Suppressor macrophage (primary cell): ENCODE data around the gene STAT3.
"Not testable (repeated sequence)": the region's sequence is repeated elsewhere in the genome, so short reads cannot be mapped to it uniquely, and the experiment has no call there.

Experiments used
- DNase-seq, 4 experiments: peaks; one replicate each; pipeline ENCODE4 v3.0.0-alpha.2; 2020 to 2022

Gene STAT3

DNA sequence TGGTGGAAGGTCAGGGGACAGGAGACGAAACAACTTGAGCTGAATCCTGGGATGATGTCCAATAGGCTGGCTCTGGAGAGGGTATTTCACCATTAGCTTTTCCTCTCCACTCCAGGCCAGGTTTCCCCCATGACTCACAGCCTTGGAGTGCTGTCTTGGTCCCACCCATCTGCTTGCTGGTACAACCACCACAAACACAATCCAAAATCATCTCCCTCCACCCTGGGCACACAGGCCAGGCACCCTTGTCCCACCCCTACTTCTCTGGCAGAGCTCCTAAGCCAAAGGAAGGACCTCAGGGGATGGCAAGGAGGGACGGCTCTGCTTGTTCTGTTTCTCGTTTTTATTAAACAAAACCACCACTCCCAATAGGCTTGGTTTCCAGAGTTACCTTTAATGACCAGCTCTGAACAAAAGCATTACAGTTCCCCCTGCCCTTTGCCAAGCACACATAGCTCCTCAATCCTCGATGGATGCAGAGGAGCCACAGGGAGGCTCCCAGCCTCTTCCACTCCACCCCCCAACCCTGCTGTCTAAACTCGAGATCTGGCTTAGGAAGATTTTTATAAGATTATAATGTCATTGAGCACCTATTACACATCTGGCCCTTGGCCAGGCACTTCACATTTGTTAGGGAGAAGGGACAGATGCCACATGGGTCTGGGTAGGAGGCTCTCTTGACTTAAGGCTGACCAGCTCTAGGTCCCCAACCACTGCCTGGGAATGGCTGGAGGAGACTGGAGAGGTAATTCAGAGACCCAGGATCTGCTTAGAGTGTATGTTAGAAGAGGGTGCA lies 21.5 kb upstream of the STAT3 start:
- DNase-seq, result no peak

DNA sequence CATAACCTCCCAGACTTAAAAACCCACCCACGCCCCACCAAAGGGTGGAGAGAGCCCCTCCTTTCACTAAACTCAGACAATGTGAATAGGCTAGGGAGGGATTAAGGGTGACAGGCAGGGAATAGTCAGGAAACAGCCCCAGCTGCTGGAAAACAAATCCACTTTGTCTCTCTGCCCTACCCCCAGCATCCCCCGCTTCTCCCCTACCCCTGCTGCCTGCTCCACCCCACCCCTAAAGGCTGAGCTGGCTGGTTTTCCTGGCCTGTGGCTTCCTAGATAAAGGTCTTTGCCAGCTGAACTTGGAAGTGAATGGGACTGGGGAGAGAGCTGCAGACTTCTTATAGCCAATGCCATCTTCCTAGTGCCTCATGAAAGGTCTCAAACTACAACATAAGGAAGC lies 19.8 kb upstream of the STAT3 start:
- no peak for DNase-seq

DNA sequence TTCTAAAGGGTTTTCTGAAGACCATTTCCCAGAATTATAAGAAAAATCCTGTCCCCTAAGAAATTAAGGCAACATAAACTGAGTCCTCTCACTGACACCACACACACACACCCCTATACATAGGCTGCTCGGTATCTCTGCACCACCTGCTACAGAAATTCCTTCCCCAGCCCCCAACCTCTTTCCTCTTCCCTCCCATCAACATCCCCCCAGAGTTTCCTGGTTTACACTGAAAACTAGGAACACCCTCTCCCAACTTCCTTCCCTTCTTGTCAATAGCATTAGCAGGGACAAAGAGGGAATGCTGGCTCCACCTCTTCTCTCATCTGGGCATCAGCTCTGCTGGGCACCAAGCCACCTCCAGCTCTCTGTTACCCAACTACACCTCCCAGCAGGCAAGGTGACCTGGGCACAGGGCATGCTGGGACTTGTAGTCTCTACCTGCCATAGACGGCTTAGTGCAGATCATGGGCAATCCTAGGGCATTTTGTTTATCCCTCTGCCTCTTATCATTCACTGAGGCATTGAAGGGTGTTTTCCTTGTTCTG lies 19.1 kb upstream of the STAT3 start:
- DNase-seq, result peak in 3 of 4 experiments; percentile 29 to 45 (median 30)

DNA sequence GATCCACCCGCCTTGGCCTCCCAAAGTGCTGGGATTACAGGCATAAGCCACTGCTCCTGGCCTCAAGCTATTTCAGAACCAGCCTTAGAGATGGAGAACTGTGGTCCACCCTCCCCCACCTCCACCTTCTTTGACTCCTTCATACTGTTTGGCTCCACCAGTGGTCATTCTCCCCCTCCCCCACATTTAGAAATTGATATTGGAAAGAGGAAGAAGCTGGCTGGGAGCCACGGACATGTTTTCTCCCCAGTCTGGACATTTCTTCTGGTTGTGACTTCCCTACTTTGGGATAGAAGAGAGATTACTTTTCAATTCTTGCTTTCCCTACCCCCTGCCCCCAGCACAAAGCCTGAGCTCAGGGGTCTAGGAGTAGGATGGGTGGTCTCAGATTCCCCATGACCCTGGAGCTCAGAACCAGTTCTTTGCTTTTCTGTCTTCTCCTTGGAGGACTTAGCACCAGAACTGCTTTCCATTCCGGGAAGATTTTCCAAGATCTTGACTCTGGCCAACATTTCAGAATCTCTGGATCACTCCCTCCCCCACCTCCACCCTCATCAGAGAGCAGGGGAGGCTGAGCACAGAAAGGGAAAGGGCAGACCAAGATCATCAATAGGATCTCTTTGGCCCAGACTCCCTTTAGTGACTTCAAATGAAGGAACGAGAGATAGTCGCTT lies 18.5 kb upstream of the STAT3 start:
- DNase-seq, result peak; percentile 40 to 62 (median 58)

- peak; percentile 76 to 89 (median 85) for DNase-seq
These were observed 17.8 kb upstream of the STAT3 start for GRCh38 chr17:42405963-42406495.

GRCh38 chr17:42405076-42405475 lies 16.8 kb upstream of the STAT3 start:
- DNase-seq, result no peak

GRCh38 chr17:42404326-42405055 lies 16.2 kb upstream of the STAT3 start:
- peak in 2 of 4 experiments; percentile 24 to 40 for DNase-seq

GRCh38 chr17:42403150-42403549 lies 14.9 kb upstream of the STAT3 start:
- DNase-seq, result peak; percentile 25 to 61 (median 49)

GRCh38 chr17:42402117-42402516 lies 13.9 kb upstream of the STAT3 start:
- DNase-seq, result no peak

GRCh38 chr17:42400844-42401375 lies 12.7 kb upstream of the STAT3 start:
- not testable (repeated sequence) for DNase-seq

GRCh38 chr17:42399948-42400843 lies 12.0 kb upstream of the STAT3 start:
- DNase-seq, result no peak

DNA sequence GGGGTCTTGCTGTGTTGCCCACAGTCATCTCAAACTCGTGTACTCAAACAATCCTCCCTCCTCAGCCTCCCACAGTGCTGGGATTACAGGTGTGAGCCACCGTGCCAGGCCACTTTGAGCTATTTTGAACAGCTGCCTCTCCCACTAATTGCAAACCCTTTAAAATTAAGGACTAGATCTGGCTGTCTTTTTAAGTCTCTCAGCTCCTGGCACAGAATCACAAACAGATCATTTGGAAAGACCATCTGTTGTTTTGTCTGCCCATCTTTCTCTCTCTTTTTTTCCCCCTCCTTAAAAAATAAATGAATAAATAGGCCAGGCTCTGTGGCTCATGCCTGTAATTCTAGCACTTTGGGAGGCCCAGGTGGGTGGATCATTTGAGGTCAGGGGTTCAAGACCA lies 10.9 kb upstream of the STAT3 start:
- DNase-seq, result no peak

DNA sequence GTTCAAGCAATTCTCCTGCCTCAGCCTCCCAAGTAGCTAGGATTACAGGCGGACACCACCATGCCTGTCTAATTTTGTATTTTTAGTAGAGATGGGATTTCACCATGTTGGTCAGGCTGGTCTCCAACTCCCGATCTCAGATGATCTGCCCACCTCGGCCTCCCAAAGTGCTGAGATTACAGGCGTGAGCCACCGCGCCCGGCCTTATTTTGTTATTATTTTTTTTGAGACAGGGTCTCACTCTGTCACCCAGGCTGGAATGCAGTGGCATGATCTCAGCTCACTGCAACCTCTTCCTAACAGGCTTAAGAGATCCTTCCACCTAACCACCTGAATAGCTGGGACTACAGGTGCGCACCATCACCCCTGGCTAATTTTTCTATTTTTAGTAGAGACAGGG lies 7.4 kb upstream of the STAT3 start:
- DNase-seq, result not testable (repeated sequence)

- no peak for DNase-seq
These were observed 6.6 kb upstream of the STAT3 start for GRCh38 chr17:42394838-42395237.

DNA sequence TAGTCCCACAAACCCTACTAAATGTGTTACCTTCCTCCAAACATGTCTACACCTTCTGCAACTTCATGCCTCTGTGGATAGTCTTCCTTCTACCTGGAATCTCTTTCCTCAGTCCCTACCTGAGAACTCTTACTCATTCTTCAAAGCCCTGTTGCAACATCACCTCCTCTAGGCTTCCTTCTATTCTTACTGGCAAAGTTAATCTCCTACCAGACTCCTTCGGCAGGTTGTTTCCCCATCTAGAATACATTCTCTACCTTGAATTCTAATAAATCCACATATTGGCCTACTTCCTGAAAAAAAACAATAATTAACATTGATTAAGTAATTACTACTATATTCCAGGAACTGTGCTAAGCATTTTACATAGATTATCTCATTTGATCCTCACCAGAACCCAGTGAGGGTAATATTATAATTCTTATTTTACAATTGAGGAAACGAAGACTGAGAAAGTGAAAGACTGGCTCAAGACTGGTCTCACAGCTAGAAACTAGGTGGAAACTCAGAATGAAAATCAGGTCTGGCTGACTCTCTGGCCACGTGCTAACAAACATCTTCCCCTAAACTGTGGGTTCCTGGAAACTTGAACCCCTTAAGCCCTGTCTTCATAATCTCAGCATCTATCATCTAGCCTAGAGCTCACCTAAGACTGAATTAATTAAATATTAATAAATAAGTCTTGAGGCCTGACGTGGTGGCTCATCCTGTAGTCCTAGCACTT lies 4.6 kb upstream of the STAT3 start:
- no peak for DNase-seq

DNA sequence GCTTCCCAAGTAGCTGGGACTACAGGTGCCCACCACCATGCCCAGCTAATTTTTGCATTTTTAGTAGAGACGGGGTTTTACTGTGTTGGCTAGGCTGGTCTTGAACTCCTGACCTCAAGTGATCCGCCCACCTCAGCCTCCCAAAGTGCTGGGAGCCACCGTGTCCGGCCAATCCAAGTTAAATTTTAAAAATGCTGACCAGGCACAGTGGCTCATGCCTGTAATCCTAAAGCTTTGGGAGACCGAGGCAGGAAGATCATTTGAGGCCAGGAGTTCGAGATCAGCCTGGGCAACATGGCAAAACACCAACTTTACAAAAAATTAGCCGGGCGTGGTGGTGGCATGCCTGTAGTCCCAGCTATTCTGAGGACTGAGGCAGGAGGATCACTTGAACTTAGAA lies 3.2 kb upstream of the STAT3 start:
- not testable (repeated sequence) for DNase-seq

DNA sequence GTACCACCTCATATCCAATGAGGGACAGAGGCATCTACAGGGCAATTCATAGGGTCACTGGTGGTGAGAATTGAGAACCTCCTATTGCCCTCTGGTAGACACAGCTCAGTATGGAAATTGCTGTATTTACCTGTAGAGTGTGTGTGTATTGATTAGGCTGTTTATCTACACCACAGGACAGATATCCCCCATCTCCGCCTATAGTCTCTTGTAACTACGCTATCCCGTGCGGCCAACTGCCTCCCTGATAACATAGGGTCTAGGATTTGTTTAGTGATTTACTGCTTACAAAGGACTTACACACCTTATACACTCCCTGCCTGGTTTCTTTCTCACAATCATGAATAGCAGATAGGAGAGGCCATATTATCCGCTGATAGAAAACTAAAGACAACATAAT lies 1.7 kb upstream of the STAT3 start:
- no peak for DNase-seq

DNA sequence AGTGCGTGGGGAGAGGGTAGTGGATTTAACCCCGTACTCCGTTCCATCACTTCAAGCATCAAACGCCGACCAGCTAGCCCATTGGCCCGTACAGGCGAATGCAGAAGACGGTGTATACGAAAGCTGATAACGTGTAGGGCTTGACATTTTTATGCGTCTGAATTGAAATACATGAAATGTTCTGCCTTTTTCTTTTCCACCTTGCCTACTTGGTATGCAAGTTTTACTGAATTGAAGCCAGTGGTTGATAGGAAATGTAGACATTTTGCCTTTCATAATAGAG lies 834 bp upstream of the STAT3 start:
- DNase-seq, result no peak

- peak; percentile 29 to 67 (median 61) for DNase-seq
These were observed 421 bp downstream of the STAT3 start for GRCh38 chr17:42387661-42388380.
